Calu3 (cell line): Measurements from ENCODE around the gene GALNT14. TPM values are rescaled to one million over a fixed set of nuclear protein-coding genes. Genes with fewer than 3 reads are reported as not detected.
A peak's percentile ranks its signal among the peaks of the same experiment; 100 is the strongest.

Source experiments
- BruUV-seq: library from RNA; stranded (reverse); fragments of 400-500 nt; replicated peaks from 2 replicates; lab custom pipeline; 2021; lab: Mats Ljungman, UMichigan
- CTCF ChIA-PET: fragments of 300-600 bp; sonication (Branson Sonifier 250); formaldehyde crosslinking; loops from one replicate; lab custom pipeline; 2022; ENCODE audit warnings: antibody characterized with exemption; lab: Charles Lee
- DNase-seq: peaks from one replicate; pipeline ENCODE4 v3.0.0; 2022
- H3K27ac Mint-ChIP-seq: one replicate; pipeline ENCODE4 v1.8.0; 2022; ENCODE audit warnings: mixed read lengths; ENCODE audit not compliant: unreplicated experiment
- H3K27me3 Mint-ChIP-seq: one replicate; pipeline ENCODE4 v1.8.0; 2022; ENCODE audit warnings: mixed read lengths; ENCODE audit not compliant: unreplicated experiment
- H3K36me3 Mint-ChIP-seq: one replicate; pipeline ENCODE4 v1.8.0; 2022; ENCODE audit warnings: mild to moderate bottlenecking, moderate library complexity, mixed read lengths; ENCODE audit not compliant: insufficient read depth, unreplicated experiment
- H3K4me1 Mint-ChIP-seq: one replicate; pipeline ENCODE4 v1.8.0; 2022; ENCODE audit warnings: mild to moderate bottlenecking, low read depth, mixed read lengths; ENCODE audit not compliant: unreplicated experiment
- H3K4me3 Mint-ChIP-seq: one replicate; pipeline ENCODE4 v1.8.0; 2022; ENCODE audit warnings: mild to moderate bottlenecking, low read depth, moderate library complexity, mixed read lengths; ENCODE audit not compliant: unreplicated experiment
- H3K9me3 Mint-ChIP-seq: one replicate; pipeline ENCODE4 v1.8.0; 2022; ENCODE audit warnings: low read depth, mixed read lengths; ENCODE audit not compliant: unreplicated experiment
- CTCF ChIP-seq: fragments of 200-600 bp; IDR thresholded peaks from one replicate; pipeline ENCODE4 v1.8.0; 2022; ENCODE audit warnings: antibody characterized with exemption; ENCODE audit not compliant: unreplicated experiment
- intact Hi-C: fragments of 100-400 bp; cut with micrococcal nuclease; formaldehyde crosslinking; loops from one replicate; pipeline ENCODE4 v1.10.0; 2022; ENCODE audit not compliant: unreplicated experiment
- total RNA-seq: library from RNA; stranded (reverse); gene quantifications from 2 replicates; pipeline ENCODE4 v1.2.3, GENCODE V29; 2022

The GALNT14 gene
- total RNA-seq, 1 experiment from 2014 or later: 61.9 TPM

DNA sequence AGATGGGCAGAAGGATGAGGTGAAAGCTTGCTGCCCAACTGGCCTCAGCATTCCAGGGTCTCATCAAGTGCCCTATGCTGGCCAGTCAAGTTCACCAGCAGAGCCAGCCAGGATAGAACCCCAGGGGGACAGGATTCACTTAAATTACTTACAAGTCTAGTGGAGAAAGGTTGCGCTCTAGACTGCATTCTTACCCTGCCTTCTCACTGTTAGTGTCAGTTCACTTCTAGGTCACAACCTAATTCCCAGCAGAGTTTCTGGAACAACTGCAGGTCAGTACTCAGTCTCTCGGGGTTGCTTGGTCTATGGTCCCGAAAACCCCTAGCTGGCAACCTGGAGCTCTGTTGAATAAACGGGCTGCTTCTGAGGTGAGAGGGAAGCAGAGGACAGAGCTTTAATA, 32.9 kb upstream of the GALNT14 start:
- Mint-ChIP-seq H3K9me3 (no peaks in the 10 kb centered on the region), H3K27ac (no peak overlapping the region), H3K36me3 (no peaks in the 10 kb centered on the region), H3K4me3 (no peak overlapping the region), H3K4me1 (no peaks in the 10 kb centered on the region), H3K27me3 (peaks cover 57% of the 10 kb centered on the region)
- no TSS peak for BruUV-seq
- DNase-seq: no peak
- TF ChIP-seq CTCF: no peak
- CTCF ChIA-PET: interaction anchor here (0.7 to 2.9 kb wide), 5 partner anchors 33 to 460 kb away, joined by 3 to 25 read pairs (median 5); partner anchors contain the start of gene GALNT14
- intact Hi-C loops: loop anchor here (2.0 kb wide), 1 partner anchor 308 kb away; no protein-coding TSS in a partner anchor

- Mint-ChIP-seq H3K4me1 (no peaks in the 10 kb centered on the region), H3K27me3 (peaks cover 67% of the 10 kb centered on the region), H3K9me3 (no peaks in the 10 kb centered on the region), H3K36me3 (no peaks in the 10 kb centered on the region), H3K4me3 (no peak overlapping the region), H3K27ac (no peak overlapping the region)
- peak; percentile 88 for TF ChIP-seq CTCF
- DNase-seq: peak; percentile 69
- intact Hi-C loops: loop anchor here (1.0 to 2.0 kb wide), 3 partner anchors 163 to 456 kb away; no protein-coding TSS in a partner anchor
- BruUV-seq: no TSS peak
- CTCF ChIA-PET: interaction anchor here (0.6 to 2.9 kb wide), 18 partner anchors 8 to 459 kb away, joined by 3 to 30 read pairs (median 5); partner anchors contain the start of genes EHD3 and GALNT14
Measured at GRCh38 chr2:31170071-31170698, 31.9 kb upstream of the GALNT14 start.

GRCh38 chr2:31168291-31168690, 30.1 kb upstream of the GALNT14 start:
- intact Hi-C loops: no loop called here
- Mint-ChIP-seq H3K9me3 (no peaks in the 10 kb centered on the region), H3K4me3 (no peak overlapping the region), H3K27me3 (peaks cover 58% of the 10 kb centered on the region), H3K4me1 (no peaks in the 10 kb centered on the region), H3K27ac (no peak overlapping the region), H3K36me3 (no peaks in the 10 kb centered on the region)
- DNase-seq: no peak
- CTCF ChIA-PET: no interaction called here
- TF ChIP-seq CTCF: no peak
- BruUV-seq: no TSS peak

GRCh38 chr2:31166925-31167324, 28.7 kb upstream of the GALNT14 start:
- no peak overlapping the region for H3K27ac Mint-ChIP-seq
- no peaks in the 10 kb centered on the region for H3K9me3 Mint-ChIP-seq
- no peak for TF ChIP-seq CTCF

More at GRCh38 chr2:31166925-31167324, 28.7 kb upstream of the GALNT14 start:
- peaks cover 45% of the 10 kb centered on the region for H3K27me3 Mint-ChIP-seq
- intact Hi-C loops: no loop called here
- CTCF ChIA-PET: interaction anchor here (0.6 to 1.3 kb wide), 2 partner anchors 217 to 455 kb away, joined by 3 read pairs; no protein-coding TSS in a partner anchor
- DNase-seq: no peak
- no TSS peak for BruUV-seq
- no peaks in the 10 kb centered on the region for H3K4me1 Mint-ChIP-seq
- no peaks in the 10 kb centered on the region for H3K36me3 Mint-ChIP-seq
- H3K4me3 Mint-ChIP-seq: no peak overlapping the region
